ENCODE data around the gene KRTAP10-11. TPM values are rescaled to one million over a fixed set of nuclear protein-coding genes. Genes with fewer than 3 reads are reported as not detected.
"Not testable (repeated sequence)": the region's sequence is repeated elsewhere in the genome, so short reads cannot be mapped to it uniquely, and the experiment has no call there.

Gene KRTAP10-11, protein sequence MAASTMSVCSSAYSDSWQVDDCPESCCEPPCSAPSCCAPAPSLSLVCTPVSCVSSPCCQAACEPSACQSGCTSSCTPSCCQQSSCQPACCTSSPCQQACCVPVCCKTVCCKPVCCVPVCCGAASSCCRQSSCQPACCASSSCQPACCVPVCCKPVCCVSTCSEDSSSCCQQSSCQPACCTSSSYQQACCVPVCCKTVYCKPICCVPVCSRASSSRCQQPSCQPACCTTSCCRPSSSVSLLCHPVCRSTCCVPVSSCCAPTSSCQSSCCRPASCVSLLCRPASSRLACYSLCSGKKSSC
- not detected in 2 replicates for total RNA-seq

DNA sequence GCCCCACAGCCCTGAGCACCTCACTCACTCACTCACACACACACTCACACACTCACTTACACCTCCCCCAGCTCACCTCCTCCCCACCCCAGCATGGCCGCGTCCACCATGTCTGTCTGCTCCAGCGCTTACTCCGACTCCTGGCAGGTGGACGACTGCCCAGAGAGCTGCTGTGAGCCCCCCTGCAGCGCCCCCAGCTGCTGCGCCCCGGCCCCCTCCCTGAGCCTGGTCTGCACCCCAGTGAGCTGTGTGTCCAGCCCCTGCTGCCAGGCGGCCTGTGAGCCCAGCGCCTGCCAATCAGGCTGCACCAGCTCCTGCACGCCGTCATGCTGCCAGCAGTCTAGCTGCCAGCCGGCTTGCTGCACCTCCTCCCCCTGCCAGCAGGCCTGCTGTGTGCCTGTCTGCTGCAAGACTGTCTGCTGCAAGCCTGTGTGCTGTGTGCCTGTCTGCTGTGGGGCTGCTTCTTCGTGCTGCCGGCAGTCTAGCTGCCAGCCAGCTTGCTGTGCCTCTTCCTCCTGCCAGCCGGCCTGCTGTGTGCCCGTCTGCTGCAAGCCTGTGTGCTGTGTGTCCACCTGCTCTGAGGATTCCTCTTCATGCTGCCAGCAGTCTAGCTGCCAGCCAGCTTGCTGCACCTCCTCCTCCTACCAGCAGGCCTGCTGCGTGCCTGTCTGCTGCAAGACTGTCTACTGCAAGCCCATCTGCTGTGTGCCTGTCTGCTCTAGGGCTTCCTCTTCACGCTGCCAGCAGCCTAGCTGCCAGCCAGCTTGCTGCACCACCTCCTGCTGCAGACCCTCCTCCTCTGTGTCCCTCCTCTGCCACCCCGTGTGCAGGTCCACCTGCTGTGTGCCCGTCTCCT is at the start of gene KRTAP10-11:
Gene KRTAP10-11 (plus strand): TSS at position 49 of the 856 bp plus-strand sequence. CDS start 45 bp downstream, at position 94.
- intact Hi-C loops (cut with micrococcal nuclease) = not testable (repeated sequence)

GRCh38 chr21:44598061-44598460 is 48.2 kb upstream of the KRTAP10-11 start:
- intact Hi-C loops (cut with micrococcal nuclease) = no loop called here

DNA sequence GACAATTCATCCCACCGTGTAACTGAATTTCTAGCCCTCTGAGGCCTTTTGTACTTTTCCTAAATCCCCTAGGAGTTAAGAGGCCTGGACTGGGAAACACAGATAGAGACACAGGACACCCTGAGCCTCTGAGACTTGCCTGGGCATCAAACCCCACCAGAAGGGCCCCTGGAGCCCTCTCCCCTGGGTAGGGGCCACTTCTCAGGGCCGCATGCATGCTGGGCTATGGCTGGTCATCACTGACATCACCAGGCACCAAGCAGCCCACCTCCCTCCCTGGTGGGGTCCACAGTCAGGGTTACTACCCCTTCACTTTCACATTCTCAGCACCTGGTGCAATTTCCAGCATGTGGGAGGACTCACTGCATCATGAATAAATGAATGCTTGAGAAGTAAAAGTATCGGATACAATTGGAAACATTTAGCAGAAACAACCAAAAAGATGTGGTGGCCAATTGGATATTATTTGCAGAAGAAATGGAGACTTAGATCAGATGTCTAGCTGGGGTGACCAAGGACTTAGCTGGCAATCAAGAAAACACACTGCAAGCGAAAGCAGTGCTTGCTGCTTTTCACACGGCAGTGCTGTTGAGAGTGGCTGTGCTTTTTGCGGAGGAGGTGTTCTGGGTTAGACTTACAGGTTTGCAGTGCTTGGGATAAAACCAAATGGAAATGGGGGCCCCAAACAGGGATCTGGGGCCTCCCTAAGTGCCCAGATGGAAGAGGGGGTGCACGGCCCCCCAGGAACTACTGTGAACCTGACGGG is 46.8 kb upstream of the KRTAP10-11 start:
- intact Hi-C loops (cut with micrococcal nuclease) = no loop called here

- intact Hi-C loops (cut with micrococcal nuclease) = not testable (repeated sequence)
These were observed 45.9 kb upstream of the KRTAP10-11 start, which contains the start of gene KRTAP10-7 for GRCh38 chr21:44600118-44600978. KRTAP10-7 (plus strand) TSS chr21:44600597; CDS start chr21:44600622, 25 bp downstream.

DNA sequence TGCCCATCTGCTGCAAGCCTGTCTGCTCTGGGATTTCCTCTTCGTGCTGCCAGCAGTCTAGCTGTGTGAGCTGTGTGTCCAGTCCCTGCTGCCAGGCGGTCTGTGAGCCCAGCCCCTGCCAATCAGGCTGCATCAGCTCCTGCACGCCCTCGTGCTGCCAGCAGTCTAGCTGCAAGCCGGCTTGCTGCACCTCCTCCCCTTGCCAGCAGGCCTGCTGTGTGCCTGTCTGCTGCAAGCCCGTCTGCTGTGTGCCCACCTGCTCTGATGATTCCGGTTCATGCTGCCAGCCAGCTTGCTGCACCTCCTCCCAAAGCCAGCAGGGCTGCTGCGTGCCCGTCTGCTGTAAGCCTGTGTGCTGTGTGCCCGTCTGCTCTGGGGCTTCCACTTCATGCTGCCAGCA is 45.1 kb upstream of the KRTAP10-11 start:
- intact Hi-C loops (cut with micrococcal nuclease) = not testable (repeated sequence)

DNA sequence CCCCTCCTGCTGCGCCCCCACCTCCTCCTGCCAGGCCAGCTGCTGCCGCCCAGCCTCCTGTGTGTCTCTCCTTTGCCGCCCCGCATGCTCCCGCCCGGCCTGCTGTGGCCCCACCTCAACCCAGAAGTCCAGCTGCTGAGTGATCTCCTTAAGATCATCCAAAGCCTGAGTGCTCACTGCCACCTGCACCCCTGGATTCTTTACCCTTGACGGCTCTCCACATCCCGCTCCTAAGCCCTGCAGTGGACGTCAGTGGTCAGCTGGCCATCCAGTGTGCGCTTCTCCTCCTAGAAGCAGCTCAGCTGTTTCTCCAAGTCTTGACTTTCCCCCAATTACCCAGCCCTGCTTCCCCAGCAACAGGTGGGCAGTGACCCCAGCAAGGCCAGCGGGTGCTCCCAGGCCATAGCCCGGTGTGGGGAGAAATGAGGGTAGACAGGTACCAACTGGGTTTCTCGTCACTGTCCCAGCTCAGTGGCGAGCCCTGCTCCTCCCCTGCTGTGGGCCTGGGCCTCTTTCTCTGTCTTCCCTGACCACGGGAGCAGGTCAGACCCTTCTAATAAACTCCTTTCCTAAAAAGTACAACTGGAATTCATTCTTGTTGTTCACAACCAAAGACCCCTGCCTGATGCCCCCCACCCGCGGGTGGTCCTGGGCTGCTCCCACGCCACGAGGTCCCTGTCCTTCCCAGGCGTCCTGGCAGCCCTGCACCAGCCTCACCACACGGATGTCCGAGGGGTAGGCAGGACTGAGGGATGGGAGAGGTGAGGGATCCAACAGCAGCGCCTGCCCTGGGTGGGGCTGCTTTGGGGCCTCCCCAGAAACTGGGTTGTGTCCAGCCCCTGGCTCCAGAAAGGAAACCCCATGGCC is 44.4 kb upstream of the KRTAP10-11 start:
- intact Hi-C loops (cut with micrococcal nuclease) = no loop called here

DNA sequence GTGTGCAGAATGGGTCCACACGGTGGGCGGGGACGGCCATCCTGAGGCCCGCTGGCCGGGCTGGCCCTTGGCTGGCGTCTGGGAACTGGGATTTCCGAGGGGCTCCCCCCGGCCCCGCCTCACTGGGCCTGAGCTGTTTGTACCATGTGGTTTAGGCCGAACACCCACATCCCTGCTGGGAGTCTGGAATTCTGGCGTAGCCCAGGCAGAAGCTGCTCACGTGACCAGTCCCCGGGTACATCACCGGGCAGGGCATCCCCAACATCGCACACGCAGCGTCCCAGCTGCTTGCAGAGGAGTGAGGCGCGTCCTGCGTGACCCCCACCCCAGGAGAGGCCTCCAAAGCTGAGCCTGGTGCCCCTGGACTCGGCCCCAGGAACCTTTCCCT is 43.8 kb upstream of the KRTAP10-11 start:
- intact Hi-C loops (cut with micrococcal nuclease) = no loop called here

DNA sequence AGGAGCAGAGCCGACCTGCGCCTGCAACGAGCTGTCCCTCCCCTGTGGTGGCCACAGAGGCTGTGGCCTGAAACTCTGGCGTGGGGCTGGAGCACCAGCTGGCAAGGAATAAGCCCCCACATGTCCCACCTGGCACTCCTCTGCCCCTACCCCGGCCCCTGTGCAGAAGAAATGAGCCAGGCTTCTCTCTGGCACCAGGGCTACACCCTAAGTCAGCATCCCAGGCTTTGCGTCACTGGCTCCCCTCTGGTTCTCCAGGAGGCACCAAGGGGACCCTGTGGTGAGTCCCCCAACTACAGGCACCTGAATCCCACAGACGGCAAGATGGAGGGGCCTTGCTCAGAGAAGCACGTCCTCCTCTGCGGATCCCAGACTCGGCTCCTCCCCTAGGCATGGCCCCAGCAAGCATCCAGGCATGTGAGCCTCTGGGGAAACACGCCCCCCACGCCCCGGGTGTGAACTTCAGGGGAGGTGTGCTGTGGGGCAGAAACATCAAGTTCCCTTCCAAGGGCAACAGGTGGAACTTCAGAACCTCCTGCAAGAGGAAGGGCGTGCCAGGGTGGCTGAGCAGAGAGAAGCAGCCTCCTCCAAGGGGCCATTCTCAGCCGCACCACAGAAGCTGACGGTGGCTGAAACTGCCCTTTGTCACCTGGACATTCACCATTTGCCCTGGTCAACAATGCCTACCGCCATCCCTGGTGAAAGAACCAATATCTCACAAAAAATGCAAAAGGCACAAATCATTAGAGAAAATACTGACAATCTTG is 42.9 kb upstream of the KRTAP10-11 start:
- intact Hi-C loops (cut with micrococcal nuclease) = no loop called here

- intact Hi-C loops (cut with micrococcal nuclease) = no loop called here
These were observed 42.3 kb upstream of the KRTAP10-11 start for GRCh38 chr21:44603911-44604310.

DNA sequence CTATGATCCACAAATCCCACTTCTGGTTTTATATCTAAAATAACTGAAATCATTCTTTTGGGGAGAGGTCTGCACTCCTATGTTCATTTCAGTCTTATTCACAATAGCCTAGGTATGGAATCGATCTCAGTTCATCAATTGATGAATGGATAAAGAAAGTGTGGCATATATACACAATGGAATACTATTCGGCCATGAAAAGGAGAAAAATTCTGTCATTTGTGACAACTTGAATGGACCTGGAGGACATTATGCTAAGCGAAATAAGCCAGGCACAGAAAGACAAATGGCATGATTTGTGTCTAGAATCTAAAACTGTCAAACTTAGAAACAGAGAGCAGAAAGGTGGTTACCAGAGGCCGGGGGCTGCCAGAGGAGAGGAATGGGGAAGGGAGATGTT is 39.7 kb upstream of the KRTAP10-11 start:
- intact Hi-C loops (cut with micrococcal nuclease) = no loop called here

GRCh38 chr21:44609193-44609592 is 37.0 kb upstream of the KRTAP10-11 start:
- intact Hi-C loops (cut with micrococcal nuclease) = no loop called here

GRCh38 chr21:44610157-44610843 is 35.9 kb upstream of the KRTAP10-11 start:
- intact Hi-C loops (cut with micrococcal nuclease) = not testable (repeated sequence)

DNA sequence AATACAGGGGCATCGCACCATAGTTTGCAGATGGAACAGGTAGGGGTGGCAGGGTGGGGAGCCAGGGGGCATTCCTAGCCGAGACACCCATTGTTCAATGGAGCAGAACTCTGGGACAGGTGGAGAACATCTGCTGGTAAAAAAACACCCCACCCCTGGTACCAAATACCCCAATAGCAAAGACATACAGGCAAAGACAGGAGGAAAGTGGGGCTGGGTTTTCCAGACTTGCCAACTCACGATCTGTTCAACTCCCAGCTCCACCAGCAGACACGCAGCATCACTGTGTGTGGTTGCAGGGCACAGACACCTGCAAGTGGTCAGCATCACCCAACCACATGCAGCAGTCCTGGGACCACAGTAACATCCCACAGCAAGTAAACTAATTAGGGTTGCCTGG is 34.7 kb upstream of the KRTAP10-11 start:
- intact Hi-C loops (cut with micrococcal nuclease) = no loop called here

- intact Hi-C loops (cut with micrococcal nuclease) = no loop called here
These were observed 34.2 kb upstream of the KRTAP10-11 start, which contains the start of gene KRTAP10-8 for GRCh38 chr21:44612029-44612486. KRTAP10-8 (plus strand) TSS chr21:44612079; CDS start chr21:44612101, 22 bp downstream.

DNA sequence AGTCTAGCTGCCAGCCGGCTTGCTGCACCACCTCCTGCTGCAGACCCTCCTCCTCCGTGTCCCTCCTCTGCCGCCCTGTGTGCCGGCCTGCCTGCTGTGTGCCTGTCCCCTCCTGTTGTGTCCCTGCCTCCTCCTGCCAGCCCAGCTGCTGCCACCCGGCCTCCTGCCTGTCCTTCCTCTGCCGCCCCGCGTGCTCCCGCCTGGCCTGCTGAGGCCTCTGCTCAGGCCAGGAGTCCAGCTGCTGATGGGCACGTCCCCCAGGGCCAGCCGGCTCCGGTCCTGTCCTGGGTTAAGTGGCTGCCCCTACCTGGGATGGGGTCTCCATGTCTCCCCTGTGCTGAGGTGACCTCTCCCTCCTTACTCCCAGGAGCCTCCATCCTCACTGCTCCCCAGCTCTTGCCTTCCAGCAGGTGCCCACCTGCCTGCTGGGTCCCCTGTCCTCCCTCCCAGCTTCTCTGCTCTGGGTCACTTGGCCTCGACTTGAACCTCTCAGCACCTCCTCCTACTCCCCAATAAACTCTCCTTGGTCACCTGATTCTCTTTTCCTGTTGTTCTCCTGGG is 33.5 kb upstream of the KRTAP10-11 start:
- intact Hi-C loops (cut with micrococcal nuclease) = no loop called here

DNA sequence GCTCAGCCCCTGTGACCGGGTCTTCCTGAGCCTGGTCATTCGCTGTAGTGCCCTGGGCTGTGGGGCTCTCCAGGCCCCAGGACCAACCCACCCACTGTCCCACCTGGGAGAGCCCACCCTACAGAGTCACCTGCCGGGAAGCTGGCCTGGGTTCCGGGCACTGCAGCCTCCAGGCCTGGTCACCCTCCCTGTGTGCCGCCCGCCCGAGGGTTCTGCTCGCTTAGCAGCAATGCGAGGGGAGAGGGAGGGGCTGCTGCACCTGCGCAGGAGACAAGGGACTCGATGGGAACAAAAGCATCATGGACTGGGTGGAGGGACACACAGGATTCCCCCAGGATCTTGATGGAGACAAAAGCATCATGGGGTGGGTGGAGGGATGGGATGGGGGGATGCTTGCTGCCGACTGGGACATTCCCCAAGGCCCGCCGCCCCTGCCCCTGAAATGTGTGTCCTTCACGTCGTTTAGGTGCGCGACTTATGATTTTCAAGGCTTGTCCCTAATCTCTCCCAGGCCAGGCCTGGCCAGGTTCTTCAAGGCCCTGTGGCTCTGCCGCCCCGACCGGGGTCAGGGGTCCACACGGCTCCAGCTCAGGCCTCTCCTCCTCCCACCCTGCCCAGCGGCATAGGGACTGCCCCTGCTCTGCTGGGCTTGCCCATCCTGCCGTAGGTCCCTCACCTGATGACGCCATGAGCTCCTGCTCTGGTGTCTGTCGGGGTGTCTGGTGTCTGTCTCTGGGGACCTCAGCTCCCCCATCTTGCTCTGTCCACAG is 32.6 kb upstream of the KRTAP10-11 start:
- intact Hi-C loops (cut with micrococcal nuclease) = no loop called here

GRCh38 chr21:44614161-44614631 is 32.0 kb upstream of the KRTAP10-11 start:
- intact Hi-C loops (cut with micrococcal nuclease) = no loop called here
